ENCODE measurements around the gene EXOSC10. TPM values are rescaled to one million over a fixed set of nuclear protein-coding genes. Genes with fewer than 3 reads are reported as not detected.

EXOSC10 gene
- total and polyA plus RNA-seq, 2 donors (not counting 3 experiments of a cell fraction or from before 2014, with no cell fraction given): 74.9 to 103 TPM

- Histone ChIP-seq H3K79me2 (ENCODE audit: control insufficient read depth, insufficient read depth, low read length) (no peaks in the 10 kb centered on the region), H3K27ac (ENCODE audit: insufficient read depth, low read depth, low read length) (no peak overlapping the region), H3K9me1 (replicated peaks; ENCODE audit: control insufficient read depth, extremely low read depth, insufficient read depth, low read length) (no peaks in the 10 kb centered on the region), H3K4me3 (replicated peaks in 1 of 3; ENCODE audit: insufficient read depth in 1 of 3, low read depth in 1 of 3, low read length in 3 of 3) (no peak overlapping the region), H4K20me1 (replicated peaks; ENCODE audit: control insufficient read depth, extremely low read depth, insufficient read depth, low read length) (no peaks in the 10 kb centered on the region), H3K4me1 (ENCODE audit: control insufficient read depth, extremely low read depth, insufficient read depth, low read length) (peaks cover 16% of the 10 kb centered on the region), H3K36me3 (ENCODE audit: control insufficient read depth in 2 of 2, extremely low read depth in 1 of 2, insufficient read depth in 2 of 2, low read length in 2 of 2) (peaks cover 11 to 26% of the 10 kb centered on the region in 2 experiments), H3K9me3 (replicated peaks; ENCODE audit: control insufficient read depth, insufficient read depth, low read length) (no peaks in the 10 kb centered on the region), H3K9ac (replicated peaks; ENCODE audit: extremely low read depth, insufficient read depth, low read length) (no peak overlapping the region), H3K27me3 (ENCODE audit: control insufficient read depth in 2 of 2, insufficient read depth in 2 of 2, low read length in 2 of 2) (no peaks in the 10 kb centered on the region), H2AFZ (ENCODE audit: low read depth, low read length) (no peak overlapping the region), H3K4me2 (ENCODE audit: insufficient read depth, low read length) (peak overlapping the region; percentile 10)
- ChIA-PET POLR2A (interaction anchor here (0.6 kb wide), 1 partner anchor 113 kb away, joined by 3 read pairs; no protein-coding TSS in a partner anchor), CTCF (interaction anchor here (0.8 to 3.0 kb wide), 10 partner anchors 8 to 499 kb away, joined by 3 to 17 read pairs (median 4); no protein-coding TSS in a partner anchor)
- intact Hi-C loops (cut with micrococcal nuclease) (no loop called here), dilution Hi-C loops (cut with MboI; ENCODE audit: extremely low pct_ligation_motif_present, low sequenced_read_pairs) (no loop called here)
- TF ChIP-seq JUN (IDR thresholded peaks at IDR 0.05; ENCODE audit: borderline replicate concordance, insufficient read depth, insufficient read length, low read depth) (no peak), FOS (IDR thresholded peaks at IDR 0.05; ENCODE audit: borderline replicate concordance, insufficient read depth, low read length) (peak; percentile 58), GATA2 (IDR thresholded peaks at IDR 0.05; ENCODE audit: insufficient read depth, insufficient read length, low read depth, low read length) (peak; percentile 15)
- FAIRE-seq: peak; percentile 93
- DNase-seq (ENCODE audit: low read depth, low spot score): peak; percentile 67
- no TSS peak for BruUV-seq (replicated peaks)
Observed at GRCh38 chr1:11147197-11147770, 47.6 kb upstream of the EXOSC10 start.

GRCh38 chr1:11145741-11146140 is 46.1 kb upstream of the EXOSC10 start:
- dilution Hi-C loops (cut with MboI; ENCODE audit: extremely low pct_ligation_motif_present, low sequenced_read_pairs): no loop called here
- FAIRE-seq: no peak
- Histone ChIP-seq H3K4me3 (replicated peaks in 1 of 3; ENCODE audit: insufficient read depth in 1 of 3, low read depth in 1 of 3, low read length in 3 of 3) (no peak overlapping the region), H3K9me1 (replicated peaks; ENCODE audit: control insufficient read depth, extremely low read depth, insufficient read depth, low read length) (no peaks in the 10 kb centered on the region), H4K20me1 (replicated peaks; ENCODE audit: control insufficient read depth, extremely low read depth, insufficient read depth, low read length) (no peaks in the 10 kb centered on the region), H3K36me3 (ENCODE audit: control insufficient read depth in 2 of 2, extremely low read depth in 1 of 2, insufficient read depth in 2 of 2, low read length in 2 of 2) (peaks cover 11 to 26% of the 10 kb centered on the region in 2 experiments), H3K4me2 (ENCODE audit: insufficient read depth, low read length) (no peak overlapping the region), H3K9ac (replicated peaks; ENCODE audit: extremely low read depth, insufficient read depth, low read length) (no peak overlapping the region), H3K9me3 (replicated peaks; ENCODE audit: control insufficient read depth, insufficient read depth, low read length) (no peaks in the 10 kb centered on the region), H3K27ac (ENCODE audit: insufficient read depth, low read depth, low read length) (no peak overlapping the region), H3K79me2 (ENCODE audit: control insufficient read depth, insufficient read depth, low read length) (no peaks in the 10 kb centered on the region), H2AFZ (ENCODE audit: low read depth, low read length) (no peak overlapping the region), H3K4me1 (ENCODE audit: control insufficient read depth, extremely low read depth, insufficient read depth, low read length) (peaks cover 16% of the 10 kb centered on the region), H3K27me3 (ENCODE audit: control insufficient read depth in 2 of 2, insufficient read depth in 2 of 2, low read length in 2 of 2) (no peaks in the 10 kb centered on the region)
- ChIA-PET POLR2A (no interaction called here), CTCF (interaction anchor here (1.0 to 2.2 kb wide), 2 partner anchors 16 to 44 kb away, joined by 3 to 5 read pairs; no protein-coding TSS in a partner anchor)
- no TSS peak for BruUV-seq (replicated peaks)
- no peak for DNase-seq (ENCODE audit: low read depth, low spot score)
- TF ChIP-seq POLR2AphosphoS5 (IDR thresholded peaks at IDR 0.05; ENCODE audit: insufficient read depth, low read depth, low read length): no peak
- no peak for TF ChIP-seq JUN (IDR thresholded peaks at IDR 0.05; ENCODE audit: borderline replicate concordance, insufficient read depth, insufficient read length, low read depth)
- TF ChIP-seq POLR2A (IDR thresholded peaks at IDR 0.05; ENCODE audit: low read depth, low read length): no peak
- no peak for TF ChIP-seq GATA2 (IDR thresholded peaks at IDR 0.05; ENCODE audit: insufficient read depth, insufficient read length, low read depth, low read length)
- no peak for TF ChIP-seq EZH2 (IDR thresholded peaks at IDR 0.05; ENCODE audit: borderline replicate concordance, low read depth, low read length, severe bottlenecking)
- no peak for TF ChIP-seq MAX (IDR thresholded peaks at IDR 0.05; ENCODE audit: insufficient read depth, insufficient read length)
- TF ChIP-seq MYC (IDR thresholded peaks at IDR 0.05; ENCODE audit: low read depth, low read length): no peak
- no peak for TF ChIP-seq CTCF (IDR thresholded peaks at IDR 0.05; ENCODE audit: extremely low read depth in 1 of 2, insufficient read depth in 1 of 2, low read depth in 1 of 2, low read length in 2 of 2)
- TF ChIP-seq FOS (IDR thresholded peaks at IDR 0.05; ENCODE audit: borderline replicate concordance, insufficient read depth, low read length): no peak
- intact Hi-C loops (cut with micrococcal nuclease): no loop called here
